Measurements from ENCODE around the gene RPUSD4. TPM values are rescaled to one million over a fixed set of nuclear protein-coding genes. Genes with fewer than 3 reads are reported as not detected.

The RPUSD4 gene
- total and polyA plus RNA-seq, 9 of the 15 experiments (the other 6 are each of a cell fraction or from before 2014, with no cell fraction given): 27.4 to 56.2 (median 44.6) TPM

- Histone ChIP-seq H3K4me1 (replicated peaks in 1 of 2; ENCODE audit: control insufficient read depth in 2 of 2, insufficient read depth in 2 of 2, low read length in 2 of 2) (peaks cover 4 to 24% of the 10 kb centered on the region in 2 experiments; a peak in 4 of 5 replicates), H3K79me2 (ENCODE audit: control insufficient read depth, insufficient read depth, low read length) (no peaks in the 10 kb centered on the region), H3K27ac (ENCODE audit: extremely low read depth, low read depth, low read length) (no peak overlapping the region), H3K9ac (ENCODE audit: insufficient read depth in 1 of 2, low read depth in 2 of 2, low read length in 2 of 2) (no peak overlapping the region), H2AFZ (ENCODE audit: low read depth, low read length) (no peak overlapping the region), H3K9me3 (replicated peaks; ENCODE audit: control insufficient read depth, insufficient read depth, low read depth, low read length) (no peaks in the 10 kb centered on the region), H3K4me3 (no peak overlapping the region), H3K9me1 (ENCODE audit: control insufficient read depth, insufficient read depth, low read length) (no peaks in the 10 kb centered on the region), H4K20me1 (replicated peaks; ENCODE audit: control insufficient read depth, insufficient read depth, low read length) (peaks cover 5% of the 10 kb centered on the region; the same call in 1 of the 2 replicates), H3K4me2 (ENCODE audit: insufficient read depth, low read length) (no peak overlapping the region), H3K27me3 (ENCODE audit: control insufficient read depth in 2 of 2, insufficient read depth in 2 of 2, low read length in 2 of 2) (peaks cover 47 to 70% of the 10 kb centered on the region in 2 experiments), H3K36me3 (ENCODE audit: control insufficient read depth, insufficient read depth, low read length) (no peaks in the 10 kb centered on the region)
- intact Hi-C loops (cut with micrococcal nuclease) (no loop called here), in situ Hi-C loops (cut with MboI) (no loop called here)
- POLR2A ChIA-PET: interaction anchor here (0.7 kb wide), 1 partner anchor 142 kb away, joined by 4 read pairs; no protein-coding TSS in a partner anchor
- no TSS peak for BruUV-seq (replicated peaks)
- DNase-seq (ENCODE audit: extremely low read depth in 1 of 4, low spot score in 3 of 4) (no peak), ATAC-seq (no peak), FAIRE-seq (no peak)
- CTCF ChIA-PET (ENCODE audit: low intra/inter-chr PET ratio): interaction anchor here (0.6 kb wide), 1 partner anchor 96 kb away, joined by 3 read pairs; no protein-coding TSS in a partner anchor
- WGBS (ENCODE audit: insufficient coverage, low coverage, missing lambda C conversion rate): 3% methylated on average over 9 of the region's 9 CpGs
- no peak for TF ChIP-seq PHF8 (IDR thresholded peaks at IDR 0.05; ENCODE audit: borderline replicate concordance, low read length)
- TF ChIP-seq TAL1 (IDR thresholded peaks at IDR 0.05): no peak
- TF ChIP-seq ZNF134 (CRISPR knock-in tag; conservative IDR thresholded peaks at IDR 0.05): no peak
- TF ChIP-seq ZNF707 (CRISPR knock-in tag; conservative IDR thresholded peaks at IDR 0.05): no peak
- TF ChIP-seq NFRKB (IDR thresholded peaks at IDR 0.05; ENCODE audit: low read depth): no peak
- no peak for TF ChIP-seq U2AF1 (optimal IDR thresholded peaks at IDR 0.05; ENCODE audit: low read depth, low read length)
- no peak for TF ChIP-seq ZNF175 (CRISPR knock-in tag; IDR thresholded peaks at IDR 0.05; ENCODE audit: low read depth)
- no peak for TF ChIP-seq BACH1 (tag; IDR thresholded peaks at IDR 0.05)
- no peak for TF ChIP-seq POLR2A (conservative IDR thresholded peaks at IDR 0.05)
Observed at GRCh38 chr11:126163779-126164178, 47.7 kb downstream of the RPUSD4 start.

Data from K562 (cell line).